Brain microvascular endothelial cell (primary cell): Measurements from ENCODE around the gene IL17B.

Experiments
- DNase-seq: peaks from one replicate; pipeline ENCODE4 v3.0.0-alpha.2; 2020
- H3K27ac ChIP-seq: fragments of 250-450 bp; sonication (Bioruptor Pico); 2 replicates; pipeline ENCODE4 v1.5.1; 2020; ENCODE audit warnings: mild to moderate bottlenecking, moderate library complexity
- H3K27me3 ChIP-seq: fragments of 250-450 bp; sonication (Bioruptor Pico); replicated peaks from 2 replicates; pipeline ENCODE4 v1.5.1; 2020; ENCODE audit warnings: mild to moderate bottlenecking
- H3K36me3 ChIP-seq: fragments of 250-450 bp; sonication (Bioruptor Pico); replicated peaks from 2 replicates; pipeline ENCODE4 v1.5.1; 2020; ENCODE audit warnings: mild to moderate bottlenecking
- H3K4me3 ChIP-seq: 2 replicates; pipeline ENCODE4 v1.5.1; 2011; ENCODE audit warnings: low read depth, mild to moderate bottlenecking, control low read depth, low read length, moderate library complexity
- CTCF ChIP-seq: IDR thresholded peaks from 2 replicates; pipeline ENCODE4 v1.5.1; 2011; ENCODE audit warnings: low read depth, mild to moderate bottlenecking, moderate library complexity, low read length, control low read depth, inconsistent platforms; ENCODE audit errors: missing control alignments
- in situ Hi-C: cut with HindIII; loops from 2 replicates; pipeline ENCODE4 v1.10.0; 2017; ENCODE audit warnings: low sequenced_read_pairs, low pct_ligation_motif_present

IL17B gene

DNA sequence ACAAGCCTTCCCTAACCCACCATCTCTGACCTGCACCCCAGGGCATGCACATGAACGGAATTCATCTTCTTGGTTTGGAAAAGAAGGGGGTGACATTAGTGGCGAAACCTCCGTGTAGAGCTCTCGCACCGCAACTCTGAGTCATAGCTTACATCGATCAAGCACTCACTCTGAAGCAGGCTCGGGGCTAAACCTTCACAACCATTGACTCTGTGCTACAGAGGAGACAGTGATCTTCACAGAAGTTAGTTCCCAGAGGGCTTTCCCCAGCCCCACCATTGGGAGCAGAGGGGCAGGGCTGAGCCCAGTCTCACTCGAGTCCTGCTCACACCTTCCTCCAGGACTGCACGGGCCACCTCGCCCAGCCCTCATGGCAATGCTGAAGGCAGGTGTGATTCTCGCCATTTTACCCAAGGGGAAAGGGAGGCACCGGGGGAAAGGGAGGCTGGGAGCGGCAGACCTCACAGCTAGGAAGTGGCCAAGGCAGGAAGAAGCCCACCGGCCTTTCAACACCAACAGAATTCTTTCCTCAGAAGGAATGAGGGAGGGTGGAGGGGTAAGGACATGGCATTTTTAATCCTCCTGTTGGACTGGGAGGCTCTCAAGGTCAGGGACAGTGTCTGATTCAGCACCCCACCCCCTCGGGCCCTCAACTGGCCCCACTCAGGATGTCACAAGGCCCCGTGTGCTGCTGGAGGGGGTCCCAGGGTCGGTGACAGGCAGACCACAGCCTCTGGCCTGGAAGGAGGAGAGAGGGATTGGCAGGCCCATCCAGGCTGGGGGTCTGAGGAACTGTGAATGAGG lies 25.9 kb upstream of the IL17B start:
- DNase-seq: peak; percentile 91
- no peak overlapping the region for H3K4me3 ChIP-seq
- H3K27me3 ChIP-seq: no peaks in the 10 kb centered on the region
- TF ChIP-seq CTCF: peak; percentile 4
- peaks cover 6% of the 10 kb centered on the region for H3K36me3 ChIP-seq
- in situ Hi-C loops: no loop called here
- peak overlapping the region; percentile 96 for H3K27ac ChIP-seq

DNA sequence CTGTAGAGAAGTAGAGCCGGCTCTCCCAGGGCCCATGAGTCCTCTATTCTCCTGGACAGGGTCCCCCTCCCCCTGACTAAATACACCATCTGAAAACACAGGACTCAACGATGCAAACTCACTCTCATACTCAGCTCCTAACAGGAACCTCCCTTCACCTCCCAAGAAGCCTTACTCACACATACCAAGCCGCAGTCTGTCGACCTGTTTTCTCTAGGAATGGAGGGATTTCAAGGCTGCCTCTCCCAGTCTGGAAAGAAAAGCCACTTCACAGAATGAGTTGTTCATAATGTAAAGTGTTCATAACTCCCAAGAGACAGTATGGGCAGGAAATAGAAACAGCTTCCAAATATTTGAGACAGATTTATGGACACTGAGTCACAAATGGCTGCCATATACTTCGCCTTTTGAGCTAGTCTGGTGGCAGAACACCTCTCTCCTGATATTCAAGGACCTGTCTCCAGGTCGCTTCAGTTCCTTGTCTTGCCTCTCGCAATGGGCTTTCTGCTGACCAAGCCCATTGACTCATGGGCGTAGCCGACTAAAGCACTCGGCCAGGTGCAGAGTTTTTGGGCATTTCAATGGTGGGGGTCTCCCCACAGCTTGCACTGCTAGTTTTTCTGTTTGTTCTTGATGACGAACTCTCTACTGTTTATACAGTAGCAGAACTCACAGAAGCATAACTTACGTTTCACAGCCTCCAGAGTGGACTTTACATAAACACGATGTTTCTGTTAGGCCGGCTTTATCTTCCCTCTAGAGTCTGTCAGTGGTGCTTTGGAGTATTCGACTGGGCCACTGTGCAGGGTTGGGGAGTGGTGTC lies 25.0 kb upstream of the IL17B start:
- no peaks in the 10 kb centered on the region for H3K36me3 ChIP-seq
- H3K27ac ChIP-seq: peak overlapping the region; percentile 96
- no peak for TF ChIP-seq CTCF
- no peaks in the 10 kb centered on the region for H3K27me3 ChIP-seq
- in situ Hi-C loops: no loop called here
- H3K4me3 ChIP-seq: no peak overlapping the region
- DNase-seq: peak; percentile 80

GRCh38 chr5:149402291-149402690 lies 23.2 kb upstream of the IL17B start:
- DNase-seq: no peak
- H3K27me3 ChIP-seq: no peaks in the 10 kb centered on the region
- H3K4me3 ChIP-seq: no peak overlapping the region
- H3K36me3 ChIP-seq: no peaks in the 10 kb centered on the region
- H3K27ac ChIP-seq: no peak overlapping the region
- TF ChIP-seq CTCF: no peak
- in situ Hi-C loops: no loop called here

GRCh38 chr5:149401051-149401450 lies 22.0 kb upstream of the IL17B start:
- Histone ChIP-seq H3K4me3 (no peak overlapping the region), H3K36me3 (no peaks in the 10 kb centered on the region), H3K27ac (no peak overlapping the region), H3K27me3 (no peaks in the 10 kb centered on the region)
- TF ChIP-seq CTCF: no peak
- in situ Hi-C loops: no loop called here
- DNase-seq: no peak

DNA sequence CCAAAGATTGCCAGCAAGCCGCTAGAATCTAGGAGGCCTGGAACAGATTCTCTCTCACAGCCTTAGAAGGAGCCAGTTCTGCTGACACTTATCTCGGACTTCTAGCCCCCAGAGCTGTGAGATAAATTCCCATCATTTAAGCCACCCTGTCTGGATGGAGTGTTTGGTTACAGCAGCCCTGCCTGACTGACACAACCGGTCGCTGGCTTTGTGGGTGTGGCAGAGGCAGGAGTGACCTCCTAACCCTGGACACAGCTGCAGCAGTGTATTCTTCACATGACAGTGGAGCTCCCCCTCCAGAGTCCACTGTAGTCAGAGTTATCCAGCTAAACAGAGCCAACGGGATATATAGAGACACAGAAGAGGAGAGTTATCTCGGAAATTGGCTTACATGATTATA lies 21.2 kb upstream of the IL17B start:
- Histone ChIP-seq H3K36me3 (no peaks in the 10 kb centered on the region), H3K4me3 (no peak overlapping the region), H3K27ac (no peak overlapping the region), H3K27me3 (no peaks in the 10 kb centered on the region)
- DNase-seq: no peak
- no peak for TF ChIP-seq CTCF
- in situ Hi-C loops: no loop called here
